Loucy (cell line): ENCODE measurements around the gene MAGIX.

Experiments
- EZH2phosphoT487 ChIP-seq: fragments of 200-600 bp; IDR thresholded peaks from 2 replicates; pipeline ENCODE4 v1.6.1; 2018; ENCODE audit warnings: antibody characterized with exemption, mild to moderate bottlenecking, moderate library complexity, borderline replicate concordance
- TF ChIP-seq, protein P1 (sequence below): fragments of 200-600 bp; sonication (generic); conservative IDR thresholded peaks from 2 replicates; pipeline ENCODE4 v1.5.1; 2014; ENCODE audit warnings: mild to moderate bottlenecking, antibody characterized with exemption, low read length

- TF ChIP-seq, protein P1, sequence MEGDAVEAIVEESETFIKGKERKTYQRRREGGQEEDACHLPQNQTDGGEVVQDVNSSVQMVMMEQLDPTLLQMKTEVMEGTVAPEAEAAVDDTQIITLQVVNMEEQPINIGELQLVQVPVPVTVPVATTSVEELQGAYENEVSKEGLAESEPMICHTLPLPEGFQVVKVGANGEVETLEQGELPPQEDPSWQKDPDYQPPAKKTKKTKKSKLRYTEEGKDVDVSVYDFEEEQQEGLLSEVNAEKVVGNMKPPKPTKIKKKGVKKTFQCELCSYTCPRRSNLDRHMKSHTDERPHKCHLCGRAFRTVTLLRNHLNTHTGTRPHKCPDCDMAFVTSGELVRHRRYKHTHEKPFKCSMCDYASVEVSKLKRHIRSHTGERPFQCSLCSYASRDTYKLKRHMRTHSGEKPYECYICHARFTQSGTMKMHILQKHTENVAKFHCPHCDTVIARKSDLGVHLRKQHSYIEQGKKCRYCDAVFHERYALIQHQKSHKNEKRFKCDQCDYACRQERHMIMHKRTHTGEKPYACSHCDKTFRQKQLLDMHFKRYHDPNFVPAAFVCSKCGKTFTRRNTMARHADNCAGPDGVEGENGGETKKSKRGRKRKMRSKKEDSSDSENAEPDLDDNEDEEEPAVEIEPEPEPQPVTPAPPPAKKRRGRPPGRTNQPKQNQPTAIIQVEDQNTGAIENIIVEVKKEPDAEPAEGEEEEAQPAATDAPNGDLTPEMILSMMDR, result no peak
- TF ChIP-seq EZH2phosphoT487, result no peak
These were observed 49.7 kb downstream of the MAGIX start for GRCh38 chrX:49212209-49212608.
